ENCODE measurements around the gene TFCP2L1.

TFCP2L1 gene

GRCh38 chr2:121187351-121187981 is 97.5 kb downstream of the TFCP2L1 start:
- ChIA-PET POLR2A (no interaction called here), CTCF (no interaction called here)
- TF ChIP-seq CTCF (IDR thresholded peaks at IDR 0.05; ENCODE audit: insufficient read depth, low read length, missing control alignments): no peak
- no peak overlapping the region for H3K4me3 ChIP-seq (ENCODE audit: low read depth, low read length)
- DNase-seq (ENCODE audit: low read depth, low spot score): no peak

DNA sequence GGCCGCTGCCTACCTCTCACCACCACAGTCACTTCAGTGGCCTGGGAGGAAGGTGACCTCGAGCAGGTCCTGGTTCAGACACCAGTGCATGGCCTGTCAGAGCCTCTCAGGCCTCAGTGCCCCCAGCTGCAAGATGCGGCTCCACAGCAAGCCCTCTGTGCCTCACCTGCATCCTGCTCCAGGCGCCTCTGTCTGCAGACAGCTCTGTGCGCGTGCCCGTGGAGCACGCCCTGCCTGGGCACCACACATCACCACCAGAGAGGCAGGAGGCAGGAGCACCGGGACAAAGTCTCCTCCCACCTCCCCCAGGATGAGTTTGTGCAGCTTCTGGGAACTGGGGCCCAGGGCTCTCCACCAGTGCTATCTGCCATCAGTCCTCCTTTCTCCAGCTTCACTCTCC is 98.7 kb downstream of the TFCP2L1 start:
- DNase-seq (ENCODE audit: low read depth, low spot score): no peak
- CTCF ChIA-PET: no interaction called here
- POLR2A ChIA-PET: no interaction called here

DNA sequence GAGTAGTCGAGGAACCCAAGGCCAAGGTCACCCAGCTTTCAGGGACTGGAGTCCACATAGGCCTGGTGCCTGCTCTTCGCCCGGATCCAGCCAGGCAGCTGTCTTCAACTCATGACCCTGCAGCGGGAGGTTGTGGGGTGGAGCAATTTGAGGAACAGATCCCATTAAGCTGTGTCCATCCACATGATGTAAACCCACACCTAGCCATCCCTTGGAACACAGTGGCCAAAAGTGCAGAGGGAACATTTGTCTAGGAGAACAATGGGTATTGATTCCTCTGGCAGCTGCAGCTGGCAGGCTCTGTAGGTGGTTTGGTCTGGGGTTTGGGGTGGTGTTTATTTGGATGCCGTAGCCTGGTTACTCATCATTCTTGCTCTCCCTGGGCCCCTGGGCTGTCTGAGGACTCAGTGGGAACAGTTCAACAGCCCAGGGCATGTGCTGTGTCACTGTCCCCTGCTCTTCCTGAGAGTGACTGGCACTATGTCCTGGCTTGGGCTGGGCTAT is 99.4 kb downstream of the TFCP2L1 start:
- POLR2A ChIA-PET: no interaction called here
- CTCF ChIA-PET: no interaction called here
- no peak for DNase-seq (ENCODE audit: low read depth, low spot score)
- no peak for TF ChIP-seq CTCF (IDR thresholded peaks at IDR 0.05; ENCODE audit: insufficient read depth, low read length, missing control alignments)
- H3K4me3 ChIP-seq (ENCODE audit: low read depth, low read length): no peak overlapping the region

More for the DNA sequence above, 98.7 kb downstream of the TFCP2L1 start:
- TF ChIP-seq CTCF (IDR thresholded peaks at IDR 0.05; ENCODE audit: insufficient read depth, low read length, missing control alignments): no peak
- no peak overlapping the region for H3K4me3 ChIP-seq (ENCODE audit: low read depth, low read length)

- POLR2A ChIA-PET: no interaction called here
- no peak for TF ChIP-seq CTCF (IDR thresholded peaks at IDR 0.05; ENCODE audit: insufficient read depth, low read length, missing control alignments)
- CTCF ChIA-PET: no interaction called here
- H3K4me3 ChIP-seq (ENCODE audit: low read depth, low read length): no peak overlapping the region
- no peak for DNase-seq (ENCODE audit: low read depth, low spot score)
Measured at GRCh38 chr2:121185111-121185510, 99.9 kb downstream of the TFCP2L1 start.

DNA sequence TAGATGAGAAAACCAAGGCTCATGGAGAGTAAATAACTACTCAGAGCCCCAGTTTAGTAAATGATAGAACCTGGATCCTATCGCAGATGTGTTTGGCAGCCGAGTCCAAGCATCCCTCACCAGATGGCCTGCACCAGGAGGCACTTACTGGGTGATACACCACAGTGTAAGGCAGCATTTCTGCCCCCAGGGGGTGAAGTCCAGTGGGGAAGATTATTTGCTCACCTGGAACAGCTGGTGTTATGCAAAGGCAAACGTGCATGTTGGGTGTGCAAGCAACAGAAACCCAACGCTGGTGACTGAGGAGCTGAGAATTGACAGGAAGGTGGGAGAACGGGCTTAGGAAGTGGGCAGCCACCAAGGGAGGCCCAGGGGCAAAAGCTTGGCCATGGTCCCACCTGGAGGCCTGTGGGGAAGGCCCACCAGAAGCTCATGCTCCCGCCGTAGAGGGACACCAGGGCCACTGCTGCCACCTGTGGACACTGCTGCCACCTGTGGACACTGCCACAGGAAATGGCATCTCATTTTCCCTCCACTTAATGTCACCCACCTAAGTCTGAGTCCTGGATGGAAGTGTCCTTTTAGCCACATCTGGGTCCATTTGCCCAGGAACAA is 100.6 kb downstream of the TFCP2L1 start:
- H3K4me3 ChIP-seq (ENCODE audit: low read depth, low read length): no peak overlapping the region
- ChIA-PET POLR2A (no interaction called here), CTCF (interaction anchor here (0.6 kb wide), 1 partner anchor 73 kb away, joined by 3 read pairs; no protein-coding TSS in a partner anchor)
- DNase-seq (ENCODE audit: low read depth, low spot score): no peak
- TF ChIP-seq CTCF (IDR thresholded peaks at IDR 0.05; ENCODE audit: insufficient read depth, low read length, missing control alignments): no peak

- TF ChIP-seq CTCF (IDR thresholded peaks at IDR 0.05; ENCODE audit: insufficient read depth, low read length, missing control alignments): no peak
- CTCF ChIA-PET: no interaction called here
- POLR2A ChIA-PET: no interaction called here
- no peak for DNase-seq (ENCODE audit: low read depth, low spot score)
- no peak overlapping the region for H3K4me3 ChIP-seq (ENCODE audit: low read depth, low read length)
Measured at GRCh38 chr2:121182520-121182919, 102.5 kb downstream of the TFCP2L1 start.

Data from AG04449 (cell line).